Esophagus squamous epithelium (tissue), 4 donors: ENCODE results near the gene CRX.

ENCODE experiments used
- POLR2A ChIP-seq, 4 donors: fragments of 450-650 bp; IDR thresholded peaks; one replicate each; pipeline ENCODE4 v1.6.1; 2017; ENCODE audit warnings: antibody characterized with exemption in 4 of 4, mild to moderate bottlenecking in 4 of 4, moderate library complexity in 3 of 4
- TF ChIP-seq, protein P1 (sequence below), 6 experiments: fragments of 450-650 bp in 4 of 6; fragments of 200-600 bp in 2 of 6; sonication (generic) in 2 of 6; IDR thresholded peaks; one replicate each; pipeline ENCODE4 v1.5.1; 2016 to 2019; ENCODE audit warnings: antibody characterized with exemption in 6 of 6, mild to moderate bottlenecking in 4 of 6, moderate library complexity in 4 of 6

DNA sequence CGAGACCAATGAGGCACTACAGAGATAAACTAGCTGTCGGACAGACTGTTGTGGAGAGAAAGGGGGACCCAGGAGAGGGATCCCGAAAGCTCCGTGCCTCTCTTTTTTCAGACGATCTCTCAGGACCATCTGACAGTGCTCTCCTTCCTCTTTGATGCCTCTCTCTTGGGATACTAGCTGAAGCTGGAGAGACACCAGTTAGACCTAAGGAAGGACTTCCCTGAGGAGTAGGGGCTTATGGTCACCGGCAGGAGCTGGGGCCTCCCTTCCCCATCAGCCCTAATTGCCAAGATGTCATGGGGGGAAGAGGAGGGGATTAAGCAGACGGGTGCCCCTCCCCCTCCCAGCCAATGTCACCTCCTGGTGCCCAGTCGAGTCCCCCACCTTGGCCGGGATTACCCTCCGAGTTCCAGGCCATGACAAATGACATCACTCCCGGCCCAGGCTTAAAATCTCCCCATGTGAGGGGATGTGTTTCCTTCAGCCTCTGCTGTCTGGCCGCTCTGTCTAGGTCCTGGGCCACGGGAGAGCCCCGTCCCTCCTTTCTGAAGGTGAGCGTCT lies at the start of gene CRX:
- TF ChIP-seq, protein P1, sequence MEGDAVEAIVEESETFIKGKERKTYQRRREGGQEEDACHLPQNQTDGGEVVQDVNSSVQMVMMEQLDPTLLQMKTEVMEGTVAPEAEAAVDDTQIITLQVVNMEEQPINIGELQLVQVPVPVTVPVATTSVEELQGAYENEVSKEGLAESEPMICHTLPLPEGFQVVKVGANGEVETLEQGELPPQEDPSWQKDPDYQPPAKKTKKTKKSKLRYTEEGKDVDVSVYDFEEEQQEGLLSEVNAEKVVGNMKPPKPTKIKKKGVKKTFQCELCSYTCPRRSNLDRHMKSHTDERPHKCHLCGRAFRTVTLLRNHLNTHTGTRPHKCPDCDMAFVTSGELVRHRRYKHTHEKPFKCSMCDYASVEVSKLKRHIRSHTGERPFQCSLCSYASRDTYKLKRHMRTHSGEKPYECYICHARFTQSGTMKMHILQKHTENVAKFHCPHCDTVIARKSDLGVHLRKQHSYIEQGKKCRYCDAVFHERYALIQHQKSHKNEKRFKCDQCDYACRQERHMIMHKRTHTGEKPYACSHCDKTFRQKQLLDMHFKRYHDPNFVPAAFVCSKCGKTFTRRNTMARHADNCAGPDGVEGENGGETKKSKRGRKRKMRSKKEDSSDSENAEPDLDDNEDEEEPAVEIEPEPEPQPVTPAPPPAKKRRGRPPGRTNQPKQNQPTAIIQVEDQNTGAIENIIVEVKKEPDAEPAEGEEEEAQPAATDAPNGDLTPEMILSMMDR (IDR thresholded peaks at IDR 0.05), result no peak
- TF ChIP-seq POLR2A (IDR thresholded peaks at IDR 0.05), result no peak
